H1 (cell line): Measurements from ENCODE around the gene GABPB1. TPM values are rescaled to one million over a fixed set of nuclear protein-coding genes. Genes with fewer than 3 reads are reported as not detected.

Experiments
- CTCF ChIA-PET: fragments of 300-600 bp; sonication (Branson Sonifier 250); formaldehyde crosslinking; loops from one replicate; lab custom pipeline; 2021; ENCODE audit not compliant: partially characterized antibody; lab: Charles Lee
- POLR2A ChIA-PET: fragments of 300-600 bp; sonication (Branson Sonifier 250); formaldehyde crosslinking; loops from one replicate; lab custom pipeline; 2021; ENCODE audit warnings: inconsistent platforms; ENCODE audit not compliant: partially characterized antibody; lab: Charles Lee
- DNase-seq, 2 experiments: peaks; one replicate each; pipeline versions ENCODE4 v3.0.0 to v3.0.0-alpha.2; 2010 to 2022; ENCODE audit warnings: low spot score in 2 of 2, low read depth in 1 of 2, mixed read lengths in 1 of 2
- FAIRE-seq: peaks from 2 replicates; lab custom pipeline; 2011; peaks lifted over from hg19 to GRCh38; lab: Jason Lieb, UNC
- H2AFZ ChIP-seq: 2 replicates; pipeline ENCODE4 v1.8.1; 2012; ENCODE audit warnings: low read length, inconsistent platforms
- H2AK5ac ChIP-seq: 2 replicates; pipeline ENCODE4 v1.6.1; 2013; ENCODE audit warnings: low read depth, low read length
- H2BK120ac ChIP-seq: replicated peaks from 2 replicates; pipeline ENCODE3; 2013; ENCODE audit warnings: low read depth, low read length, inconsistent platforms
- H2BK12ac ChIP-seq: 2 replicates; pipeline ENCODE4 v1.6.1; 2013; ENCODE audit warnings: low read depth, low read length
- H2BK15ac ChIP-seq: 2 replicates; pipeline ENCODE4 v1.6.1; 2013; ENCODE audit warnings: low read length
- H2BK20ac ChIP-seq: 2 replicates; pipeline ENCODE4 v1.6.1; 2013; ENCODE audit warnings: low read length
- H2BK5ac ChIP-seq: 2 replicates; pipeline ENCODE4 v1.6.1; 2013; ENCODE audit warnings: low read depth, low read length
- H3K14ac ChIP-seq: 2 replicates; pipeline ENCODE4 v1.6.1; 2013; ENCODE audit warnings: inconsistent platforms; ENCODE audit not compliant: insufficient read length
- H3K18ac ChIP-seq: 2 replicates; pipeline ENCODE4 v1.6.1; 2013; ENCODE audit warnings: low read length; ENCODE audit errors: extremely low read depth
- H3K23ac ChIP-seq: 2 replicates; pipeline ENCODE4 v1.6.1; 2013; ENCODE audit warnings: inconsistent platforms; ENCODE audit not compliant: insufficient read length
- H3K23me2 ChIP-seq: 2 replicates; pipeline ENCODE4 v1.6.1; 2013; ENCODE audit warnings: low read depth, low read length
- H3K27ac ChIP-seq: 2 replicates; pipeline ENCODE4 v1.6.1; 2011; ENCODE audit warnings: low read depth, low read length, inconsistent platforms
- H3K27me3 ChIP-seq, 4 experiments: replicated peaks in 1 of 4; 1 replicate in 1 of 4; 2 replicates in 3 of 4; pipeline versions ENCODE4 v1.6.1 to v1.8.1; 2011 to 2013; ENCODE audit warnings: low read length in 3 of 4, mild to moderate bottlenecking in 3 of 4, inconsistent platforms in 2 of 4, mixed read lengths in 2 of 4, moderate library complexity in 1 of 4; ENCODE audit not compliant: control insufficient read depth in 3 of 4, insufficient read depth in 3 of 4; ENCODE audit errors: extremely low read depth in 1 of 4
- H3K36me3 ChIP-seq, 4 experiments: 2 replicates each; pipeline versions ENCODE4 v1.6.1 to v1.8.1; 2011 to 2013; ENCODE audit warnings: mild to moderate bottlenecking in 4 of 4, low read length in 3 of 4, moderate library complexity in 2 of 4, control low read depth in 1 of 4, inconsistent platforms in 1 of 4; ENCODE audit not compliant: insufficient read depth in 4 of 4, control insufficient read depth in 2 of 4
- H3K4ac ChIP-seq: replicated peaks from 2 replicates; pipeline ENCODE3; 2013; ENCODE audit warnings: low read length, low read depth, mixed read lengths, inconsistent platforms; ENCODE audit not compliant: insufficient read length
- H3K4me1 ChIP-seq, 4 experiments: replicated peaks in 1 of 4; 1 replicate in 1 of 4; 2 replicates in 3 of 4; pipeline versions ENCODE4 v1.6.1 to v1.8.1; 2011 to 2013; ENCODE audit warnings: low read length in 3 of 4, inconsistent platforms in 2 of 4, mixed read lengths in 1 of 4; ENCODE audit not compliant: insufficient read depth in 4 of 4, control insufficient read depth in 3 of 4
- H3K4me2 ChIP-seq, 2 experiments: 2 replicates each; pipeline versions ENCODE4 v1.6.1 to v1.8.1; 2011 to 2013; ENCODE audit warnings: low read depth in 2 of 2, low read length in 2 of 2, control low read depth in 1 of 2, inconsistent platforms in 1 of 2, mild to moderate bottlenecking in 1 of 2; ENCODE audit not compliant: insufficient read depth in 1 of 2
- H3K4me3 ChIP-seq, 4 experiments: fragments of 200-600, 300-600 bp in 1 of 4; sonication (generic), shearing (Covaris generic), sonication (Bioruptor Twin) in 1 of 4; 2 replicates each; pipeline versions ENCODE4 v1.5.1 to v1.8.1; 2011 to 2016; ENCODE audit warnings: low read length in 4 of 4, low read depth in 3 of 4, control low read depth in 2 of 4, inconsistent platforms in 2 of 4, mild to moderate bottlenecking in 2 of 4, mixed read lengths in 1 of 4, moderate library complexity in 1 of 4; ENCODE audit not compliant: insufficient read depth in 2 of 4; ENCODE audit errors: extremely low read depth in 1 of 4
- H3K56ac ChIP-seq: replicated peaks from 2 replicates; pipeline ENCODE3; 2013; ENCODE audit warnings: low read depth, mild to moderate bottlenecking, mixed read lengths, low read length, inconsistent platforms; ENCODE audit not compliant: insufficient read length
- H3K79me1 ChIP-seq: 2 replicates; pipeline ENCODE4 v1.6.1; 2013; ENCODE audit warnings: low read depth, low read length, control low read depth
- H3K79me2 ChIP-seq, 2 experiments: 2 replicates each; pipeline versions ENCODE4 v1.6.1 to v1.8.1; 2012 to 2013; ENCODE audit warnings: low read length in 2 of 2, mild to moderate bottlenecking in 2 of 2, inconsistent platforms in 1 of 2; ENCODE audit not compliant: insufficient read depth in 2 of 2, control insufficient read depth in 1 of 2
- H3K9ac ChIP-seq, 4 experiments: replicated peaks in 1 of 4; 1 replicate in 1 of 4; 2 replicates in 3 of 4; pipeline versions ENCODE4 v1.6.1 to v1.8.1; 2011 to 2013; ENCODE audit warnings: low read depth in 3 of 4, low read length in 3 of 4, control low read depth in 2 of 4, mild to moderate bottlenecking in 2 of 4, moderate library complexity in 2 of 4, inconsistent platforms in 1 of 4; ENCODE audit errors: extremely low read depth in 1 of 4
- H3K9me3 ChIP-seq, 2 experiments: 2 replicates each; pipeline versions ENCODE4 v1.6.1 to v1.8.1; 2012 to 2013; ENCODE audit warnings: mild to moderate bottlenecking in 2 of 2, moderate library complexity in 2 of 2, control low read depth in 1 of 2, inconsistent platforms in 1 of 2, low read depth in 1 of 2, low read length in 1 of 2, mixed read lengths in 1 of 2; ENCODE audit not compliant: insufficient read depth in 2 of 2
- H4K20me1 ChIP-seq, 2 experiments: replicated peaks in 1 of 2; 2 replicates each; pipeline versions ENCODE3 to v1.8.1; 2011 to 2013; ENCODE audit warnings: inconsistent platforms in 2 of 2, low read length in 2 of 2, mild to moderate bottlenecking in 1 of 2; ENCODE audit not compliant: insufficient read depth in 2 of 2, control insufficient read depth in 1 of 2
- H4K5ac ChIP-seq: 2 replicates; pipeline ENCODE4 v1.6.1; 2013; ENCODE audit warnings: low read length, low read depth, mixed read lengths, inconsistent platforms; ENCODE audit not compliant: insufficient read length
- H4K8ac ChIP-seq: 2 replicates; pipeline ENCODE4 v1.8.0; 2013; ENCODE audit warnings: mild to moderate bottlenecking, moderate library complexity, low read length, inconsistent platforms; ENCODE audit not compliant: insufficient read depth; ENCODE audit errors: extremely low read depth
- H4K91ac ChIP-seq: replicated peaks from 2 replicates; pipeline ENCODE3; 2013; ENCODE audit warnings: low read length, mixed read lengths, inconsistent platforms; ENCODE audit not compliant: insufficient read length
- CHD1 ChIP-seq: IDR thresholded peaks from 2 replicates; pipeline ENCODE4 v1.6.1; 2012; ENCODE audit warnings: low read depth, low read length, improper control_type of control experiment
- E2F6 ChIP-seq: IDR thresholded peaks from 2 replicates; pipeline ENCODE4 v1.6.1; 2012; ENCODE audit warnings: inconsistent platforms
- HDAC6 ChIP-seq: IDR thresholded peaks from one replicate; pipeline ENCODE4 v1.7.1; 2012; ENCODE audit warnings: low read depth, mild to moderate bottlenecking, inconsistent platforms, low read length, moderate library complexity
- JUND ChIP-seq: IDR thresholded peaks from 2 replicates; pipeline ENCODE4 v1.6.1; 2011; ENCODE audit warnings: mild to moderate bottlenecking, improper control_type of control experiment, low read length
- NANOG ChIP-seq: IDR thresholded peaks from 2 replicates; pipeline ENCODE4 v1.6.1; 2011; ENCODE audit warnings: low read length, low read depth, mild to moderate bottlenecking, inconsistent platforms; ENCODE audit not compliant: insufficient read depth, poor library complexity, severe bottlenecking
- RAD21 ChIP-seq, 2 experiments: IDR thresholded peaks in 1 of 2; conservative IDR thresholded peaks in 1 of 2; 2 replicates each; pipeline ENCODE4 v1.6.1; 2011; ENCODE audit warnings: low read depth in 2 of 2, low read length in 2 of 2, improper control_type of control experiment in 1 of 2, inconsistent platforms in 1 of 2, mild to moderate bottlenecking in 1 of 2, moderate library complexity in 1 of 2
- RBBP5 ChIP-seq: IDR thresholded peaks from 2 replicates; pipeline ENCODE4 v1.7.1; 2012; ENCODE audit warnings: low read depth, mild to moderate bottlenecking, inconsistent platforms, low read length, moderate library complexity, borderline replicate concordance
- SIN3A ChIP-seq, 2 experiments: IDR thresholded peaks in 1 of 2; conservative IDR thresholded peaks in 1 of 2; 2 replicates each; pipeline ENCODE4 v1.6.1; 2011 to 2012; ENCODE audit warnings: low read length in 2 of 2, improper control_type of control experiment in 1 of 2, low read depth in 1 of 2, mild to moderate bottlenecking in 1 of 2
- SP2 ChIP-seq: IDR thresholded peaks from 2 replicates; pipeline ENCODE4 v1.6.1; 2012; ENCODE audit warnings: mild to moderate bottlenecking, low read length, inconsistent platforms
- SRF ChIP-seq: IDR thresholded peaks from 2 replicates; pipeline ENCODE4 v1.6.1; 2011; ENCODE audit warnings: mild to moderate bottlenecking, low read depth, low read length, moderate library complexity
- TAF7 ChIP-seq: optimal IDR thresholded peaks from 2 replicates; pipeline ENCODE3; 2011; ENCODE audit warnings: low read depth, mild to moderate bottlenecking, inconsistent platforms, low read length, moderate library complexity, borderline replicate concordance
- USF2 ChIP-seq: IDR thresholded peaks from 2 replicates; pipeline ENCODE4 v1.6.1; 2011; ENCODE audit warnings: low read length, improper control_type of control experiment
- WGBS, 2 experiments: shearing (Covaris generic) in 1 of 2; methylation state at CpG; one replicate each; pipeline versions ENCODE4 v1.1.6 to v1.1.7; 2013 to 2015; ENCODE audit warnings: low lambda C conversion rate in 2 of 2, mixed read lengths in 2 of 2, inconsistent platforms in 1 of 2, low coverage in 1 of 2, missing lambda C conversion rate in 1 of 2; ENCODE audit not compliant: insufficient replicate concordance in 2 of 2, insufficient coverage in 1 of 2, insufficient read length in 1 of 2; ENCODE audit errors: extremely low coverage in 1 of 2, missing lambda C conversion rate in 1 of 2; 5-methylcytosine and 5-hydroxymethylcytosine counted together
- polyA plus RNA-seq, 7 experiments: library from polyadenylated mRNA; depleted of rRNA in 3 of 7; stranded (reverse) in 5 of 7; unstranded in 2 of 7; fragments of >200 nt in 5 of 7; fragments of 200-250 nt in 2 of 7; gene quantifications; 1 replicate in 5 of 7; 2 replicates in 1 of 7; 4 replicates in 1 of 7; pipeline versions ENCODE4 v1.2.1 to v1.2.3, GENCODE V29; 2011 to 2013; ENCODE audit warnings: missing spikeins in 2 of 7, mixed read lengths in 2 of 7
- total RNA-seq: library from RNA; stranded (reverse); fragmentation: NEBNext Ultra II Directional; extraction: Animal tissue kit (Norgen Biotek cat#: 25700); gene quantifications from 2 replicates; pipeline ENCODE4 v1.2.1, GENCODE V29; 2021

The GABPB1 gene
- total and polyA plus RNA-seq, 2 of the 8 experiments (the other 6 are each of a cell fraction or from before 2014, with no cell fraction given) = 24.5 to 32.3 TPM

GRCh38 chr15:50295966-50296365, 59.0 kb downstream of the GABPB1 start:
- Histone ChIP-seq H2AFZ (no peak overlapping the region), H4K5ac (no peak overlapping the region), H3K14ac (no peak overlapping the region), H3K18ac (no peak overlapping the region), H3K27ac (no peak overlapping the region), H4K91ac (no peak overlapping the region), H3K9me3 (no peaks in the 10 kb centered on the region), H2AK5ac (no peak overlapping the region), H3K23ac (no peak overlapping the region), H2BK12ac (no peak overlapping the region), H2BK20ac (no peak overlapping the region), H2BK5ac (no peak overlapping the region), H3K27me3 (no peaks in the 10 kb centered on the region), H2BK120ac (no peak overlapping the region), H4K8ac (no peak overlapping the region), H3K56ac (no peak overlapping the region), H2BK15ac (no peak overlapping the region), H3K9ac (no peak overlapping the region), H3K4ac (no peak overlapping the region), H3K23me2 (no peaks in the 10 kb centered on the region), H3K36me3 (peaks cover 0 to 16% (median 9%) of the 10 kb centered on the region in 4 experiments; a peak in 5 of 8 replicates), H3K79me2 (no peaks in the 10 kb centered on the region), H4K20me1 (no peaks in the 10 kb centered on the region), H3K4me1 (no peaks in the 10 kb centered on the region), H3K4me2 (no peak overlapping the region), H3K79me1 (no peaks in the 10 kb centered on the region), H3K4me3 (no peak overlapping the region)
- no peak for DNase-seq
- ChIA-PET POLR2A (no interaction called here), CTCF (interaction anchor here (0.7 kb wide), 1 partner anchor 463 kb away, joined by 4 read pairs; no protein-coding TSS in a partner anchor)
- FAIRE-seq = no peak
- WGBS, 2 experiments = 78% methylated on average over 1 of the region's 1 CpG; no CpG with 5 or more reads in 1 of the 2 experiments
- TF ChIP-seq E2F6 (no peak), JUND (no peak), TAF7 (no peak), SIN3A (conservative IDR thresholded peaks at IDR 0.05 in 1 of 2, IDR thresholded peaks at IDR 0.05 in 1 of 2; ENCODE audit: low read depth in 1 of 2, low read length in 2 of 2) (no peak), NANOG (no peak), CHD1 (no peak), SRF (no peak), RBBP5 (no peak), USF2 (no peak), RAD21 (IDR thresholded peaks at IDR 0.05 in 1 of 2, conservative IDR thresholded peaks at IDR 0.05 in 1 of 2; ENCODE audit: low read depth in 2 of 2, low read length in 2 of 2) (no peak), HDAC6 (no peak), SP2 (no peak)
